C4-2B (cell line): ENCODE results near the gene DVL2.

ENCODE experiments used
- ZFX ChIP-seq: fragments of 450-650 bp; IDR thresholded peaks from 2 replicates; pipeline ENCODE4 v1.6.1; 2017
- TF ChIP-seq, protein P1 (sequence below): fragments of 450-650 bp; conservative IDR thresholded peaks from 2 replicates; pipeline ENCODE4 v1.5.1; 2017; ENCODE audit warnings: mild to moderate bottlenecking

DNA sequence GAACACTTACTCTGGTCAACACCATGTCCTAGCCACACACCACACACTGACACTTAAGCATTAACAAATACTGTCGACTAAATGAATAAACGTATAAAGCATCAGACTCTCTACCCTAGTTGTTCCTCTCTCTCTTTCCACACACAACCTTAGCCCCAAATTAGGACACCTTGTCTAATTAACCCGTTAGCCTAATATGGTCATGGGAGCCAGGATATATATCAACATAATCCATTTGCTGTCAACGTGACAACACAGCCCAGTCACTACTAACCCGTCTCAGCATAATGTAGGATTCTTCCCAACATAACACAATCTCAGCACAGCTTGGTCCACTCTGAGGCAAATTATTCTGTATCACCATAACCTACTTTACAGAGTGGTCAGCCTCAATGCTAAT lies 2.2 kb downstream of the DVL2 start:
- TF ChIP-seq, protein P1, sequence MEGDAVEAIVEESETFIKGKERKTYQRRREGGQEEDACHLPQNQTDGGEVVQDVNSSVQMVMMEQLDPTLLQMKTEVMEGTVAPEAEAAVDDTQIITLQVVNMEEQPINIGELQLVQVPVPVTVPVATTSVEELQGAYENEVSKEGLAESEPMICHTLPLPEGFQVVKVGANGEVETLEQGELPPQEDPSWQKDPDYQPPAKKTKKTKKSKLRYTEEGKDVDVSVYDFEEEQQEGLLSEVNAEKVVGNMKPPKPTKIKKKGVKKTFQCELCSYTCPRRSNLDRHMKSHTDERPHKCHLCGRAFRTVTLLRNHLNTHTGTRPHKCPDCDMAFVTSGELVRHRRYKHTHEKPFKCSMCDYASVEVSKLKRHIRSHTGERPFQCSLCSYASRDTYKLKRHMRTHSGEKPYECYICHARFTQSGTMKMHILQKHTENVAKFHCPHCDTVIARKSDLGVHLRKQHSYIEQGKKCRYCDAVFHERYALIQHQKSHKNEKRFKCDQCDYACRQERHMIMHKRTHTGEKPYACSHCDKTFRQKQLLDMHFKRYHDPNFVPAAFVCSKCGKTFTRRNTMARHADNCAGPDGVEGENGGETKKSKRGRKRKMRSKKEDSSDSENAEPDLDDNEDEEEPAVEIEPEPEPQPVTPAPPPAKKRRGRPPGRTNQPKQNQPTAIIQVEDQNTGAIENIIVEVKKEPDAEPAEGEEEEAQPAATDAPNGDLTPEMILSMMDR: no peak
- no peak for TF ChIP-seq ZFX
